HL-60 (cell line): ENCODE data around the gene ZNF76.

ENCODE experiments used
- CTCF ChIP-seq: IDR thresholded peaks from one replicate; pipeline ENCODE4 v1.5.1; 2011; ENCODE audit warnings: low read length, control low read depth, inconsistent platforms; ENCODE audit not compliant: insufficient read depth
- GABPA ChIP-seq: IDR thresholded peaks from 2 replicates; pipeline ENCODE4 v1.6.1; 2012; ENCODE audit warnings: low read depth

- no peak for TF ChIP-seq CTCF
- TF ChIP-seq GABPA: no peak
These were observed 58.1 kb downstream of the ZNF76 start for GRCh38 chr6:35317483-35318195.
